ENCODE measurements around the gene NAA20.

NAA20 gene

GRCh38 chr20:20017001-20017843 is at the start of gene NAA20:
NAA20 (plus strand) TSS chr20:20017362; CDS start chr20:20017397, 35 bp downstream.
- H3K4me3 ChIP-seq (ENCODE audit: low read depth, low read length), result peak within 1 kb of the TSS; percentile 78
- peak; percentile 77 for TF ChIP-seq CTCF (IDR thresholded peaks at IDR 0.05; ENCODE audit: insufficient read depth, low read depth, low read length, missing control alignments)
- peak; percentile 96 for DNase-seq (ENCODE audit: low read depth)

- DNase-seq (ENCODE audit: low read depth), result no peak
- no peak for TF ChIP-seq CTCF (IDR thresholded peaks at IDR 0.05; ENCODE audit: insufficient read depth, low read depth, low read length, missing control alignments)
These were observed 49.7 kb upstream of the NAA20 start for GRCh38 chr20:19967445-19967844.

GRCh38 chr20:19968028-19968427 is 49.1 kb upstream of the NAA20 start:
- H3K4me3 ChIP-seq (ENCODE audit: low read depth, low read length), result no peak overlapping the region
- no peak for TF ChIP-seq CTCF (IDR thresholded peaks at IDR 0.05; ENCODE audit: insufficient read depth, low read depth, low read length, missing control alignments)
- no peak for DNase-seq (ENCODE audit: low read depth)

More at GRCh38 chr20:19967445-19967844, 49.7 kb upstream of the NAA20 start:
- H3K4me3 ChIP-seq (ENCODE audit: low read depth, low read length), result no peak overlapping the region

- DNase-seq (ENCODE audit: low read depth), result no peak
- H3K4me3 ChIP-seq (ENCODE audit: low read depth, low read length), result no peak overlapping the region
- TF ChIP-seq CTCF (IDR thresholded peaks at IDR 0.05; ENCODE audit: insufficient read depth, low read depth, low read length, missing control alignments), result no peak
These were observed 48.6 kb upstream of the NAA20 start for GRCh38 chr20:19968466-19969073.

- H3K4me3 ChIP-seq (ENCODE audit: low read depth, low read length), result no peak overlapping the region
These were observed 48.1 kb upstream of the NAA20 start for GRCh38 chr20:19969106-19969505.

GRCh38 chr20:19969507-19970255 is 47.5 kb upstream of the NAA20 start:
- DNase-seq (ENCODE audit: low read depth), result no peak
- no peak for TF ChIP-seq CTCF (IDR thresholded peaks at IDR 0.05; ENCODE audit: insufficient read depth, low read depth, low read length, missing control alignments)
- H3K4me3 ChIP-seq (ENCODE audit: low read depth, low read length), result no peak overlapping the region

More at GRCh38 chr20:19969106-19969505, 48.1 kb upstream of the NAA20 start:
- no peak for DNase-seq (ENCODE audit: low read depth)
- TF ChIP-seq CTCF (IDR thresholded peaks at IDR 0.05; ENCODE audit: insufficient read depth, low read depth, low read length, missing control alignments), result no peak
